Stimulated activated CD4-positive, alpha-beta T cell treated with anti-CD3 and anti-CD28 coated beads, Interleukin-1b, Interleukin-23, amount 100 ng/mL, for 48 hours (primary cell): ENCODE measurements around the gene PRKG1.
"Not testable (repeated sequence)": the region's sequence is repeated elsewhere in the genome, so short reads cannot be mapped to it uniquely, and the experiment has no call there.

ENCODE experiments used
- DNase-seq: peaks from one replicate; pipeline ENCODE4 v3.0.0-alpha.2; 2020

PRKG1 gene

GRCh38 chr10:51340845-51341610 is 266.7 kb downstream of the PRKG1 start:
- no peak for DNase-seq

GRCh38 chr10:51341745-51342144 is 267.5 kb downstream of the PRKG1 start:
- DNase-seq, result not testable (repeated sequence)

- DNase-seq, result no peak
These were observed 268.1 kb downstream of the PRKG1 start for GRCh38 chr10:51342381-51342780.

- DNase-seq, result no peak
These were observed 269.1 kb downstream of the PRKG1 start for GRCh38 chr10:51343391-51343790.

GRCh38 chr10:51344371-51344770 is 270.1 kb downstream of the PRKG1 start:
- no peak for DNase-seq

GRCh38 chr10:51348622-51349021 is 274.3 kb downstream of the PRKG1 start:
- DNase-seq, result no peak

GRCh38 chr10:51357170-51357569 is 282.9 kb downstream of the PRKG1 start:
- no peak for DNase-seq

- DNase-seq, result no peak
These were observed 283.9 kb downstream of the PRKG1 start for GRCh38 chr10:51358227-51358626.

- no peak for DNase-seq
These were observed 289.1 kb downstream of the PRKG1 start for GRCh38 chr10:51363415-51363814.

GRCh38 chr10:51364674-51365073 is 290.4 kb downstream of the PRKG1 start:
- DNase-seq, result no peak

- no peak for DNase-seq
These were observed 291.8 kb downstream of the PRKG1 start for GRCh38 chr10:51366044-51366443.

GRCh38 chr10:51367127-51367526 is 292.8 kb downstream of the PRKG1 start:
- DNase-seq, result no peak

GRCh38 chr10:51367694-51368093 is 293.4 kb downstream of the PRKG1 start:
- no peak for DNase-seq

GRCh38 chr10:51368943-51369342 is 294.7 kb downstream of the PRKG1 start:
- DNase-seq, result no peak

- DNase-seq, result no peak
These were observed 295.6 kb downstream of the PRKG1 start for GRCh38 chr10:51369903-51370302.

GRCh38 chr10:51371743-51372142 is 297.5 kb downstream of the PRKG1 start:
- DNase-seq, result no peak

GRCh38 chr10:51375790-51376189 is 301.5 kb downstream of the PRKG1 start:
- no peak for DNase-seq

- no peak for DNase-seq
These were observed 303.0 kb downstream of the PRKG1 start for GRCh38 chr10:51377070-51377931.

GRCh38 chr10:51377932-51378599 is 303.8 kb downstream of the PRKG1 start:
- DNase-seq, result no peak

- no peak for DNase-seq
These were observed 307.9 kb downstream of the PRKG1 start for GRCh38 chr10:51382181-51382580.

GRCh38 chr10:51384971-51385370 is 310.7 kb downstream of the PRKG1 start:
- no peak for DNase-seq

- DNase-seq, result no peak
These were observed 312.1 kb downstream of the PRKG1 start for GRCh38 chr10:51386248-51386885.
